ENCODE data around the gene CANT1.

Gene CANT1

DNA sequence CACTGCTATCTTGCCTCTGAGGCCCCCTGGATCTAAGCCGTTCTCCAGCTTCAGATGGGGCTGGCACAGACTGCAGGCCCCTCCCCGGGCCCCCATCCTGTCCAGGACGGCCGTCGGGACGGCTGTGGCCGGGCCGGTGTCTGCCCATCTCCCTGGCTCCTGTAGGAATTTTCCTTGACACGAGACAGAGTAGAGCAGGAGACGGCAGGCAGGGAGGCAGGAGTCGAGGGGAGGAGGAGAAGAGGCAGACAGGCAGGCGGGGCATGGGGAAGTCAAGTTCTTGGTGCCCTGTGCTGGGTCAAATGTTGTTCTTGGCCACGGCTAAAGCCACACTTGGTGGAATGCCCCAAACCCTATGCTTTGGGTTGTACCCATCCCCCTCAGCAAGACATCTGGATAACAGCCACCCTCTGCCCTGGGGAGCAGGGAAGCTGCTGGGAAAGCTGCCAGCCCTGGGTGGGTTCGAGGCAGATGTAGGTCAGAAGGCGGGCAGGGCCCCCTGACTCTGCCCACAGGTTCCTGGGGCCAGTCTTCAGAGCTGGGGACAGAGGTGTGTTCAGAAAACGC is 18.4 kb upstream of the CANT1 start:
- H3K36me3 ChIP-seq = peaks cover 0 to 4% (median 0%) of the 10 kb centered on the region in 3 donors
- peak overlapping the region; percentile 85 to 91 for H3K4me3 ChIP-seq
- TF ChIP-seq, protein P1, sequence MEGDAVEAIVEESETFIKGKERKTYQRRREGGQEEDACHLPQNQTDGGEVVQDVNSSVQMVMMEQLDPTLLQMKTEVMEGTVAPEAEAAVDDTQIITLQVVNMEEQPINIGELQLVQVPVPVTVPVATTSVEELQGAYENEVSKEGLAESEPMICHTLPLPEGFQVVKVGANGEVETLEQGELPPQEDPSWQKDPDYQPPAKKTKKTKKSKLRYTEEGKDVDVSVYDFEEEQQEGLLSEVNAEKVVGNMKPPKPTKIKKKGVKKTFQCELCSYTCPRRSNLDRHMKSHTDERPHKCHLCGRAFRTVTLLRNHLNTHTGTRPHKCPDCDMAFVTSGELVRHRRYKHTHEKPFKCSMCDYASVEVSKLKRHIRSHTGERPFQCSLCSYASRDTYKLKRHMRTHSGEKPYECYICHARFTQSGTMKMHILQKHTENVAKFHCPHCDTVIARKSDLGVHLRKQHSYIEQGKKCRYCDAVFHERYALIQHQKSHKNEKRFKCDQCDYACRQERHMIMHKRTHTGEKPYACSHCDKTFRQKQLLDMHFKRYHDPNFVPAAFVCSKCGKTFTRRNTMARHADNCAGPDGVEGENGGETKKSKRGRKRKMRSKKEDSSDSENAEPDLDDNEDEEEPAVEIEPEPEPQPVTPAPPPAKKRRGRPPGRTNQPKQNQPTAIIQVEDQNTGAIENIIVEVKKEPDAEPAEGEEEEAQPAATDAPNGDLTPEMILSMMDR (IDR thresholded peaks at IDR 0.05) = peak in 1 of 2 experiments; percentile 5
- no peaks in the 10 kb centered on the region for H3K9me3 ChIP-seq
- H3K27ac ChIP-seq = peak overlapping the region; percentile 96
- H3K4me1 ChIP-seq = peaks cover 0 to 80% (median 54%) of the 10 kb centered on the region in 4 donors
- intact Hi-C loops (cut with DNase I; ENCODE audit: low total_unique reads) = no loop called here
- DNase-seq = peak; percentile 70 to 92
- H3K27me3 ChIP-seq = no peaks in the 10 kb centered on the region

DNA sequence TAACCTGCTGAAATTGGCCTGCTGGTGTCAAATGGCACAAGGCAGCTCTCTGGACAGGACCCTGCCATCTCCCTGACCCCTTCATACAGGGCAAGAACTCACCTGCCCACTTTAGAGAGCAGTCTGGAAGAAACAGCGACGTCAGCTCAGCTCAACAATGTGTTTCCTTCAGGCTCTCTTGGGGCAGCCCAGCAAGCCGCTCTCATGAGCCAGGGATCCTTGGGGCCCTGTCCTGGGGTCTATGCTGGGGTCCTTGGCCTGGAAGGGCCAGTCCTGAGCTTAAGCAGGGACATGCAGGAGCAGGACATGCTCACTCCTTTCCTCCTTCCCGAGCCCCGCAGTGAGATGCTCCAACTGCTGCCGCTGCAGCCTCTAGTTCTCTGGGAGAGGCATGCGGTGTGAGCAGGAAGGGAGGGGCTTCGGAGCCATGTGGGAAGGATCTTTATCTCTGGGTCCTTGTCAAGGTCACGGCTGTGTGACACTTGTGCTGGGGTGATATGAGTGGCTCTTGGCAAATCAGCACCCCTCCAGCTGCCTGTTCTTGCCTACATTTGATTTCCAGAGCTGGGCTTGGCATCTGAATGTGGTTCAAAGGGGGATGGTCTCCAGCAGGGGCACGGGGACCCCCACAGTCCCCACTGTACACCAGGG is 17.8 kb upstream of the CANT1 start:
- intact Hi-C loops (cut with DNase I; ENCODE audit: low total_unique reads) = no loop called here
- Histone ChIP-seq H3K4me3 (peak overlapping the region; percentile 85 to 91), H3K4me1 (peaks cover 0 to 80% (median 58%) of the 10 kb centered on the region in 4 donors), H3K27ac (peak overlapping the region; percentile 96), H3K27me3 (no peaks in the 10 kb centered on the region), H3K36me3 (peaks cover 0 to 4% (median 0%) of the 10 kb centered on the region in 3 donors), H3K9me3 (no peaks in the 10 kb centered on the region)
- peak; percentile 21 to 67 for DNase-seq
- TF ChIP-seq, protein P1 (IDR thresholded peaks at IDR 0.05) = no peak

GRCh38 chr17:79026376-79027273 is 17.1 kb upstream of the CANT1 start:
- Histone ChIP-seq H3K27me3 (no peaks in the 10 kb centered on the region), H3K4me3 (peak overlapping the region; percentile 85 to 91), H3K36me3 (no peaks in the 10 kb centered on the region), H3K4me1 (peaks cover 0 to 80% (median 66%) of the 10 kb centered on the region in 4 donors), H3K27ac (peak overlapping the region; percentile 96), H3K9me3 (no peaks in the 10 kb centered on the region)
- peak; percentile 36 to 74 for DNase-seq
- intact Hi-C loops (cut with DNase I; ENCODE audit: low total_unique reads) = no loop called here
- TF ChIP-seq, protein P1 (IDR thresholded peaks at IDR 0.05) = no peak

- Histone ChIP-seq H3K4me3 (peak overlapping the region; percentile 85 to 91), H3K27ac (peak overlapping the region; percentile 96), H3K36me3 (no peaks in the 10 kb centered on the region), H3K9me3 (no peaks in the 10 kb centered on the region), H3K4me1 (peaks cover under 1 to 83% (median 78%) of the 10 kb centered on the region in 4 donors), H3K27me3 (no peaks in the 10 kb centered on the region)
- TF ChIP-seq, protein P1 (IDR thresholded peaks at IDR 0.05) = no peak
- DNase-seq = peak; percentile 82 to 95
- intact Hi-C loops (cut with DNase I; ENCODE audit: low total_unique reads) = no loop called here
These were observed 15.6 kb upstream of the CANT1 start for GRCh38 chr17:79024901-79025737.
